HG03354 (cell line): ENCODE measurements around the gene CHCHD6.
A peak's percentile ranks its signal among the peaks of the same experiment; 100 is the strongest.

Experiments used
- ATAC-seq: cut with Tn5 transposase; IDR thresholded peaks from one replicate; pipeline ENCODE4 v1.9.1; 2021; ENCODE audit warnings: mild to moderate bottlenecking; ENCODE audit not compliant: unreplicated experiment, poor library complexity, severe bottlenecking

CHCHD6 gene

GRCh38 chr3:126977821-126978220 is 273.8 kb downstream of the CHCHD6 start:
- ATAC-seq = no peak

GRCh38 chr3:126978291-126978690 is 274.3 kb downstream of the CHCHD6 start:
- ATAC-seq = no peak

- ATAC-seq = no peak
Observed at GRCh38 chr3:126979046-126979628, 275.1 kb downstream of the CHCHD6 start.

- ATAC-seq = no peak
Observed at GRCh38 chr3:126980266-126980811, 276.3 kb downstream of the CHCHD6 start.

- ATAC-seq = peak; percentile 24
Observed at GRCh38 chr3:126982126-126982470, 278.1 kb downstream of the CHCHD6 start.

- peak; percentile 81 for ATAC-seq
Observed at GRCh38 chr3:126982471-126983175, 278.6 kb downstream of the CHCHD6 start, which contains the start of gene PLXNA1. PLXNA1 (plus strand) TSS chr3:126983115; CDS start chr3:126988594, 5,479 bp downstream.

GRCh38 chr3:126983276-126983652 is 279.2 kb downstream of the CHCHD6 start:
- peak; percentile 10 for ATAC-seq

GRCh38 chr3:126983653-126984390 is 279.8 kb downstream of the CHCHD6 start:
- no peak for ATAC-seq

GRCh38 chr3:126984391-126985131 is 280.5 kb downstream of the CHCHD6 start:
- ATAC-seq = no peak

- no peak for ATAC-seq
Observed at GRCh38 chr3:126985132-126985985, 281.3 kb downstream of the CHCHD6 start.

GRCh38 chr3:126986001-126986400 is 282.0 kb downstream of the CHCHD6 start:
- ATAC-seq = no peak

- ATAC-seq = no peak
Observed at GRCh38 chr3:126987129-126987528, 283.1 kb downstream of the CHCHD6 start.

GRCh38 chr3:126987596-126987995 is 283.6 kb downstream of the CHCHD6 start:
- no peak for ATAC-seq

GRCh38 chr3:126988451-126989021 is 284.5 kb downstream of the CHCHD6 start:
- ATAC-seq = no peak

GRCh38 chr3:126989316-126990023 is 285.4 kb downstream of the CHCHD6 start:
- ATAC-seq = no peak

GRCh38 chr3:126990024-126990700 is 286.1 kb downstream of the CHCHD6 start:
- ATAC-seq = no peak

- ATAC-seq = no peak
Observed at GRCh38 chr3:126990890-126991289, 286.9 kb downstream of the CHCHD6 start.
